HG03521 (cell line): ENCODE measurements around the gene TESK1.
A peak's percentile ranks its signal among the peaks of the same experiment; 100 is the strongest.
"Not testable (repeated sequence)": the region's sequence is repeated elsewhere in the genome, so short reads cannot be mapped to it uniquely, and the experiment has no call there.

Experiments
- ATAC-seq: cut with Tn5 transposase; IDR thresholded peaks from one replicate; pipeline ENCODE4 v1.9.1; 2021; ENCODE audit warnings: mild to moderate bottlenecking, moderate library complexity; ENCODE audit not compliant: unreplicated experiment

TESK1 gene

GRCh38 chr9:35579659-35580227 is 25.3 kb upstream of the TESK1 start:
- ATAC-seq, result not testable (repeated sequence)

- ATAC-seq, result not testable (repeated sequence)
Measured at GRCh38 chr9:35583521-35583920, 21.5 kb upstream of the TESK1 start.

DNA sequence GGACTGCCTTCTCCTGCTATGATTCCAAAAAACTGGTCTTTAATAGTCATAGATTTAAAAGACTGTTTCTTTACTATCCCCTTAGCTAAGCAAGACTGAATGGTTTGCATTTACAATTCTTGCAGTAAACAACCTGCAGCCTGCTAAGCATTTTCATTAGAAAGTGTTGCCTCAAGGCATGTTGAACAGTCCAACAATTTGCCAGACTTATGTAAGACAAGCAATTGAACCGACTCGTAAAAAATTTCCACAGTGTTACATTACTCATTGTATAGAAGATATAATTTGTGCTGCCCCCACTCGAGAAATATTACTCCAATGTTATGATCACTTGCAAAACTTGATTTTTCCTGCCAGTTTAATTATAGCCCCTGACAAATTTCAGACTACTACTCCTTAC is 20.4 kb upstream of the TESK1 start:
- not testable (repeated sequence) for ATAC-seq

DNA sequence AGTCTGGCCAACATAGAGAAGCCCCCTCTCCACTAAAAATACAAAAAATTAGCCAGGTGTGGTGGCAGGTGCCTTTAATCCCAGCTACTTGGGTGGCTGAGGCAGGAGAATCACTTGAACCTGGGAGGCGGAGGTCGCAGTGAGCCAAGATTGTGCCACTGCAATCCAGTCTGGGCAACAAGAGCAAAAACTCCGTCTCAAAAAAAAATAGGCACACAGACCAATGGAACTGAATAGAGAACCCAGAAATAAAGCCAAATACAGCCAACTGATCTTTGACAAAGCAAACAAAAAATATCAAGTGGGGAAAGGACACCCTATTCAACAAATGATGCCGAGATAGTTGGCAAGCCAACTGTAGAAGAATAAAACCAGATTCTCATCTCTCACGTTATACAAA is 16.6 kb upstream of the TESK1 start:
- ATAC-seq, result not testable (repeated sequence)

DNA sequence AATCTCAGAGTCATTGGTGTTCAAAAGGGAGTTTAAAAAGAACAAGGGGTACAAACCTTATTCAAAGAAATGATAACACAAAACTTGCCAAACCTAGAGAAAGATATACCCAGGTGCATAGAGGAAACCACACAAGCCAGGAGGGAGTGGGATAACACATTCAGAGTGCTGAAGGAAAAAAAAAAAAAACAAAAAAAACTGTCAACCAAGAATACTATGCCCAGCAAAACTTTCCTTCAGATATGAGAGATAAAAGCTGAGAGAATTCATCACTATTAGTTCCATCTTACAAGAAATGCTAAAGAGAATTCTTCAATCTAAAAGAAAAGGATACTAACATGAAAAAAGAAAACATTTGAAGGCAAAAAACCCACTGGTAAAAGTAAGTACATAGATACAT is 11.5 kb upstream of the TESK1 start:
- no peak for ATAC-seq

- no peak for ATAC-seq
Measured at GRCh38 chr9:35594471-35594870, 10.6 kb upstream of the TESK1 start.

GRCh38 chr9:35596907-35597306 is 8.2 kb upstream of the TESK1 start:
- not testable (repeated sequence) for ATAC-seq

DNA sequence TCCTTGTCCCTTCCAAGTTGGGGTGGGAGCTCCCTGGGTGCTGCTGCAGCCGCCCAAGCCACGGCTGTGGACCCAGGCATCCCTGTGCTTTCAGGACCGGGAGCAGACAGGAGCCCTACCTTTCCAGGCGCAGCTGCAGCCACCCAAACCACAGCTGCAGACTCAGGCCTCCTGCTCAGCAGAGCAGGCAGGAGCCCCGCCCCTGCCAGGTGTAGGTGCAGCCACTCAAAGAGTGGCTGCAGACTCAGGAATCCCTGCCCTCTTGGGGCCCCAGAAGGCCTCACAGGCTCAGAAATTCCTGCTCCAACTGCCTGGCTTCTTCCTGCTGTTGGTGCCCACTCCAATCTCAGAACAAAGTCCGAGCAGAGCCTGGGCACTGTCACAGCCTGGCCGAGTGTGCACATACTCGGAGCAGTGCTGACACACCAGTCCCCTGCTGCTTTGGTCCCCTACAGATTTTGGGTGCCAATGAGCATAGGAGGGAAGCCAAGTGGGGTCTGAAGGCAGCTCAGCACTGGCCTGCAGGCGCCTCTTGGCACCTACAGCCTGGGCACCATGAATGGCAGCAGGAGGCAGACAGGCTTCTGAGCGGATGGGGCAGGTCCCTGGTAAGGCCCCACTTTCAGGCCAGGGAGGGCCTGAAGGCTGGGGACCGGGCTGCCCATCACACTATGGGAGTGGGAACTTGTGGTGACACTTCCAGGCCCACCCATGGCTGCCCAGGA is 6.0 kb upstream of the TESK1 start:
- no peak for ATAC-seq

DNA sequence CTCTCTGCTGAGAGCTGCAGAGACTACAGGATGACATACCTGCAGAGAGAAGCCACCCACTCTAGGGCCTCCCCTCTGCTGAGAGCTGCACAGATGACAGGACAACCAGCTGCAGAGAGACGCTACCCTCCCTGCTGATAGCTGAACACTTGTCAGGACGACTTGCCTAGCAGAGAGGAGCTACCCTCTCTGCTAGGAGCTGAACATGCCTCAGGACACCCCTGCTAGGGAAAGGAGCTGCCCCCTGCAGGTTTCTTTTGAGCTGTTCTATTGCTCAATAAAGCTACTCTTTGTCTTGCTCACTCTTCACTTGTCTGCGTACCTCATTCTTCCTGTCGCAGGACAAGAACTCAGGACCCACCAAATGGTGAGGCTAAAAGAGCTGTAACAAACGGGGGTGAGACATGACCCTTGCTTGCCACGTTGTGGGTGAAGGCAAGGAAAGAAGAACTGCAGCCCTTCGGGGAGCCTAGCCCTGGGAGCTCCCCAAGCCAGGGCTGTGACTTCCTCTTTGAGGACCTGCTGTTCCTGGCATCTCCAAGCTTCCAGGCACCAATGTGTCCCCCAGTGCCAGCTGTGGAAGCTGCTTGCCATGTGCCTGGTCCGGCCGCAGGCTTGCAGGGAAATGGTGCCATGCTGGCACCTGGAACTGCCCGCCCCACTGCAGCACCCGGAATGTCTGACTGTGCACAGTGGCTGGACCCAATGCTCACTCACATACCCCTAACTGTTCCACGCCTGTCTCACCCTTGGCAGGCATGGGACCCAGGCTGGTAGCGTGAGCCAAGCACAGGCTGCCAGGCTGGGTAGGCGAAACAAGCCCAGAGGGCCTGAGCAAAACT is 5.1 kb upstream of the TESK1 start:
- no peak for ATAC-seq

DNA sequence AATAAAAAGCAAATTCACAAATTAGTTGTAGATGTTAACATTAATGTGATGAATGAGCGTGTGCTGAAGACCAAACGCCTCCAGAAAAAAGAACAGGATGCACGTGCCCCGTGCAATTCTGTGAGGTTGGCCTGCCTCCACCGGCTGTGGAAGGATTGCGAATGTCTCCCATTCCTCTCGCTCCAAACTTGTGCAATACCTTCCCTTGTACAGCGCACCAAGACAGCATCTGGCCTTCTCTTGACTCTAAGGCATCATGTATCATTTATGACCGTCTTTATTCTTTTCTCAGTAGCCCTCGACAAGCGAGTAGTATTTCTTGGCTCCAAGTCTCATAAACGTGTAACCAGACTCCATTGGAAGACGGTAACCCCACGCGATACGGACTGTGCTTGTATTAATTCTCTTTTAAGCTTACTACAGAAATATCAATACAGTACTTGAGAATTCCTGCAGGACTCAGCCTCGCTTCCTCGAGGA is 1.5 kb upstream of the TESK1 start:
- ATAC-seq, result no peak

GRCh38 chr9:35603986-35604577 is 980 bp upstream of the TESK1 start:
- peak; percentile 76 for ATAC-seq

DNA sequence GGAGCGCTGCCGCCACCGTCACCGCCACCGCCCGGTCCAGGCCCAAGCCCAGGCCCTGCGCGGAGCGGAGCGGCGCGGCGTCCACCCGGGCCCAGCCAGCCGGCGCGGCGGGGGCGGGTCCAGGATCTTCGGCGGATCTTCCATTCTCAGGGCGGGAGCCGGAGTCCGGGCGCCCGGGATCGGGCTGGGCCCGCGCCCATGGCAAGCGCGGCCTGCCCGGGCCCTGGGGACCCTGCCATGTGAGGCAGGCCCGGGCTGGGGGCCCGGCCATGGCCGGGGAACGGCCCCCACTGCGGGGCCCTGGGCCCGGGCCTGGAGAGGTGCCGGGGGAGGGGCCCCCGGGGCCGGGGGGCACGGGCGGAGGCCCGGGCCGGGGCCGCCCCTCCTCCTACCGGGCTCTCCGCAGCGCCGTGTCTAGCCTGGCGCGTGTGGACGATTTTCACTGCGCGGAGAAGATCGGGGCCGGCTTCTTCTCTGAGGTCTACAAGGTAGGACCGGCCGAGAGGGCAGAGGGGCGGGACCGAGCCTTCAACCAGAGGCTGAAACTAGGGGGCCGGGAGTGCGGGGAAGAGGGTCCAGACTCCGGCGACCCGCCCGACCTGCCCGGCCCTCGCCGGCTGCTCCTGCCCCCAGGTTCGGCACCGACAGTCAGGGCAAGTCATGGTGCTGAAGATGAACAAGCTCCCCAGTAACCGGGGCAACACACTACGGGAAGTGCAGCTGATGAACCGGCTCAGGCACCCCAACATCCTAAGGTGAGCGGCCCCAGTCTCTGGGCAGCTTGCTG is 482 bp downstream of the TESK1 start:
- peak; percentile 6 for ATAC-seq

DNA sequence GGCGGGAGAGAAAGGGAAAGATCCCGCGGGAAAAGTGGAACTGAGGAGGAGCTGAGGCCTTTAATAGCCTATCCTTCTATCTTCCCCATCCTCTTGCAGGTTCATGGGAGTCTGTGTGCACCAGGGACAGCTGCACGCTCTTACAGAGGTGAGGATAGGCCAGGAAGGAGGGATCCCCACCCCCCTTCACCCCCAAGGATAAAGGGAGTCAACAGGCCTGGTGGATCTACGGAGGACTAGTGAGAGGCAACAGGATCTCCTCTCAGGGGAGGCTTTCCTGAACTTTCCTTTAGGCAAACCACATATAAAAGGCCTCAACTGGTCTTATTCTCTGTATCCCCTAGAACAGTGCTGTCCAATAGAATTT is 1.1 kb downstream of the TESK1 start:
- ATAC-seq, result no peak

GRCh38 chr9:35606726-35607125 is 1.7 kb downstream of the TESK1 start:
- no peak for ATAC-seq

DNA sequence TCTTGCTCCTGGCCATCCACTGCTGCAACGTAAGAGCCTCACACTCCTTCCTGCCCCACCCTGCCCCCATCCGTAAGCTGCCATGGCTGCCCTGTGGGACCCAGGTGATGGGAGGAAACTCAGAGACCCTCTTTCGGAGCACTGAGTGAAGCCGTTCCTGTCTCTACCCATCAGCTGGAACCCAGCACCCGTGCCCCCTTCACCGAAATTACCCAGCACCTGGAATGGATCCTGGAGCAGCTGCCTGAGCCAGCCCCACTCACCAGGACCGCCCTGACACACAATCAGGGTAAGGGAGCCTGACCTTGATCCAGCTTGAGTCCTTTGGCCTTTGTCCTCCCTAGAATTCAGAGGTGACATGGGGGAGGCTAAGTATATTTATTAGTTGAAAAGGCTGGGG is 3.2 kb downstream of the TESK1 start:
- no peak for ATAC-seq

- ATAC-seq, result no peak
Measured at GRCh38 chr9:35609001-35609819, 4.1 kb downstream of the TESK1 start.

DNA sequence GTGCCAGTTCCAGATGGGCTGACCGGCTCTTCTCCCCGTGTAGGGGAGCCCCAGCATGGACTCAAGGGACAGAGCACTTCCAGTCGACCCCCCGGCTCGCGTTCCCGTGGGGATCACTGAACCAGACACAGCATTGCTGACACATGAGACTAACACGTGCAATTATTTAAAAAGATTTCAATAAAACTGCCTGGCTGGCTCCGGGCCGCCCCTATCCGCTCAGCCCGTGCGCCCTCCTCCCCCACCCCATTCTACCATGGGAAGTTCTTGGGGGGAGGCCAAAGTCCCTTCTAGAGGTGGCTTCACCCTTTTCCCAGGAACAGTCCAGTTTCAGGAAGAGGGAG is 4.7 kb downstream of the TESK1 start:
- ATAC-seq, result no peak

GRCh38 chr9:35611230-35611797 is 6.3 kb downstream of the TESK1 start:
- peak; percentile 42 for ATAC-seq

DNA sequence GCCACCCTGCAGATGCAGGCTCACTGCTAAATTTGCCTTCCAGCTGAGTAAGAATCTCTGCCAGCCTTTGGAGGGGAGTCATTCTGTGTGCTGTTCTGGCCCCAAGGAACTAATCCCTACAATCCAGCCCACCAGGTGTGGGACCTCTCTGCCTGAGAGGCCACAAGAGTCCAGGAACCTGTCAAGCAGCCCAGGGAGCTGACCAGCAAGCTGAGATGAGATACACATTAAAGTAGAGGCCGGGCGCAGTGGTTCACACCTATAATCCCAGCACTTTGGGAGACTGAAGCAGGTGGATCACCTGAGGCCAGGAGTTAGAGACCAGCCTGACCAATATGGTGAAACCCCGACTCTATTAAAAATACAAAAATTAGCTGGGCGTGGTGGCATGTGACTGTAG is 7.0 kb downstream of the TESK1 start:
- ATAC-seq, result not testable (repeated sequence)

GRCh38 chr9:35612843-35613242 is 7.8 kb downstream of the TESK1 start:
- ATAC-seq, result no peak
